A549 treated with GW870086 at 1 μM for 4 hours (cell line): ENCODE measurements around the gene DYTN. TPM values are rescaled to one million over a fixed set of nuclear protein-coding genes. Genes with fewer than 3 reads are reported as not detected.

Experiments
- total RNA-seq: library from RNA; stranded (reverse); fragments of 200-300 nt; extraction: Qiagen RNA extraction; gene quantifications from 5 replicates; pipeline ENCODE4 v1.2.3, GENCODE V29; 2022; ENCODE audit warnings: low read depth

DYTN gene
- total RNA-seq = not detected in 5 replicates

GRCh38 chr2:206718296-206718695, at the start of gene DYTN:
Gene DYTN, minus strand, starts transcription at chr2:206718396. Its CDS starts 117 bp downstream, at chr2:206718279.

GRCh38 chr2:206765242-206766056, 47.3 kb upstream of the DYTN start, which contains the start of the genes FASTKD2 and MDH1B:
Gene FASTKD2, plus strand, starts transcription at chr2:206765606. Its CDS starts 1,088 bp downstream, at chr2:206766694.
Gene MDH1B, minus strand, starts transcription at chr2:206765328. Its CDS starts 57 bp downstream, at chr2:206765271.

GRCh38 chr2:206642075-206643025, 75.8 kb downstream of the DYTN start, which contains the start of gene FAM237A:
Gene FAM237A, plus strand, starts transcription at chr2:206642487. Its CDS starts 1,750 bp downstream, at chr2:206644237.

Other genes with a start within 250 kb of the DYTN start
- gene FAM237A, start 75.9 kb downstream of the DYTN start, total RNA-seq = not detected in 5 replicates
- 1.1 to 2.3 TPM (median 1.5 TPM) in 5 replicates for gene MDH1B, start 46.9 kb upstream of the DYTN start, total RNA-seq
- 26.4 to 39.1 TPM (median 35.0 TPM) in 5 replicates for gene FASTKD2, start 47.2 kb upstream of the DYTN start, total RNA-seq
- not detected in 5 replicates for gene CPO, start 221.1 kb upstream of the DYTN start, total RNA-seq